HG02885 (cell line): ENCODE measurements around the gene ADPRS.

Experiments
- ATAC-seq: cut with Tn5 transposase; IDR thresholded peaks from one replicate; pipeline ENCODE4 v1.9.1; 2021; ENCODE audit warnings: mild to moderate bottlenecking; ENCODE audit not compliant: unreplicated experiment, poor library complexity

ADPRS gene

GRCh38 chr1:36088577-36089392 is at the start of gene ADPRS:
ADPRS (plus strand) TSS chr1:36088892; CDS start chr1:36088905, 13 bp downstream.
- peak; percentile 82 for ATAC-seq

DNA sequence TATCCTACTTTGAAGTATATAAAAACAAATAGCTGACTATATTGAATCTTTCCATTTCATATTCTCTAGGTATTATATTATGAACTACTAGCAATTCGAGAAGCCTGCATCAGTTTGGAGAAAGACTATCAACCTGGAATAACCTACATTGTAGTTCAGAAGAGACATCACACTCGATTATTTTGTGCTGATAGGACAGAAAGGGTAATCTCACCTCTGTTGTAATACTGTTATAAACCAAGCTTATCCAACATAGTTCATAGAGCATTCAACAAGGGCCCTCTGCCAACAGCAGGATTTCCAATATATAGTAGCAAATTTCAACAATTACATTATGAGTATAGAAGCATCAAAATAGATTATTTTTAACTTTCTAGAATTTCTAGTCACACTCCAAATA is 48.5 kb upstream of the ADPRS start:
- no peak for ATAC-seq

GRCh38 chr1:36051821-36052220 is 36.9 kb upstream of the ADPRS start:
- no peak for ATAC-seq

- no peak for ATAC-seq
These were observed 34.7 kb upstream of the ADPRS start for GRCh38 chr1:36053978-36054377.

DNA sequence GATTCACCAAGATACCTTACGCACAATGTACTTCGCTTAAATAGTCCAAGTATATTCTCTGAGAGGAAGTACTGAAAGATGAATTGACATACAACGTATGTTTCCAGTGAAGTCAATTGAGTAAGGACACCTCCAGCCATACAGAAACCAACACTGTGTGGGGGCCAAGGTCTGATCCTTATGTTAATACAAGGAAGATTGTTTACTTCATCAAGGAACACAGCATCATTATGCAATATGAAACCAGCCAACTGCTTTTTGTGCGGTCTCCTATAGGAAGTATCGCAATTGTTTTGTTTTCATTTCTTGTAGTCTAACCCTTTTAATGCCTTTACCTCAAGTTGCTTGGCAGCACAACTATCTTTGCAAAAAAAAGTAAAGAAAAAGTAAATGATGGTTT is 33.0 kb upstream of the ADPRS start:
- no peak for ATAC-seq

DNA sequence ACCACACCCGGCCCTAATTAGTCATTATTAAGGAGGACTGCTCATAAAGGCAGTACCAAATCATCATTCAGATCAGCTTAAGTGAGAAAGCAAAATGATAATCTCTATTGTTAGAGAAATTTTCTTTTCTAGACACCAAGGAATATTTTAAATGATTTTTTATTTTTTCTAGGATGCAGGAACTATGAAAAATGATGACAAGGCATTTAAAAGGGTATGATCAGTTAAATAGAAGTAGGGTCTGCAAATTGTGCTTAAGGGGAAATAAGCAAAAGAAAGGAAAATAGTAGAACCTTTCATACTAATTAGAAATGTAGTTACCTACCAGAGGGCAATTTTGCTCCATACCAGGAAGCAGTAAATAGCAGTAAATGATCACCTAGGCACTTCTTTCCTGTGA is 26.4 kb upstream of the ADPRS start:
- no peak for ATAC-seq

GRCh38 chr1:36067871-36068270 is 20.8 kb upstream of the ADPRS start:
- no peak for ATAC-seq

DNA sequence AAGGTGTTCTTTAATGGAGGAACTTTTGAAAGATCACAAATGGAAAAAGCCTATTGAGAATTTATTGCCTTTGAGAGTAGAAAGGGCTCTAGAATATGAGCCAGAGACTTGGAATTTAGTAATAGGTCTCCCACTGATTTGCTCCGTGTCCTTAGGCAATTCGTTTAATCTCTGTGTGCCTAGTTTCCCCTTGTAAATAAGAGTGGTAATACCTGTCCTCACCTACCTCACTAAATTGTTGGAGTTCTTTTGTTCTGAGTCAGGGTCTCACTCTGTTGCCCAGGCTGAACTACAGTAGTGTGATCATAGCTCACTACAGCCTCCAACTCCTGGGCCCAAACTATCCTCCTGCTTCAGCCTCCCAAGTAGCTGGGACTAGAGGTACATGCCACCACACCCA is 19.8 kb upstream of the ADPRS start:
- no peak for ATAC-seq

DNA sequence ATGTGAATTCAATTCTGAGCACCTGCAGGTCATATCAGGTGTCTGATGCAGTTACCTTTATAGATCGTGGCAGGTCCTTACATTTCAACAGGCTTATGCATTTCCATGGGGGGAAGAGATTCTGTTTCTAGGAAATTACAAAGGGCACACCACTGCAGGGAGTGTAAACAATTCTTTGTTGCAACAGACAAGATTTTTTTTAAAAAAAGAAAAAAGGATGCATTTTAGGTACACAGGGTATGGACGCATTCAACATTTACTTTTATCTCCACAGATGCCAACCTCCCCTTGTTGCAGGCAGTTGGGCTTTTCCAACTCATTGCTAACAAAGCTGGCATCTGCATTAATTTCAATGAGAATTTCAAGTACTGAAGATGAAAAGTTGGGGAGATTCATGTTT is 18.3 kb upstream of the ADPRS start:
- no peak for ATAC-seq

DNA sequence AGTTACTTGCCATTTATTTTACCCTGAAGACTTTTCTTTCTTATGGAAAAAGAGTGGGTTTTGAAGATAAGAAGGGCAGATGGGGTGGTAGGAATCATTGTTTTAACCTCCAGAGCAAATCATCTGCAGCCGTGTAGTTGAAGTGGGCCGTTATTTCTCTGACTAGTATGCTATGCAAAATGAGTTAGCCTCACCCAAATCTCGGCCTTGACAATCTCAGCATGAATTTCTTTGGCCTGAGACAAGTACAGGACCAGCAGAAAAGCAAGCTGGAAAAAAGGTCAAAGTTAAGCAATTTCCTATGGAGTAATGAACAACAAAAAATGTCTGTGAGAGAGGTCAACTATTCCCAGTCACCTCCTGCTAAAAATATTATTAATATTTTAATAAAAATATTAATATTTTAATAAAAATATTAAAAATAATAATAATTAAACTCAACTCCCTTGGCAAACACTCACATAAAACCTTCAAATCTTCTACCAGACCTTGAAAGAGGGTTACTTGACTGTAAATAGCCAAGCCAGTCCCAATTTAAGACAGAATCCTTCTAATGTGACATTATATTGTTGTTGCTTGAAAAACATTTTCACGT is 11.6 kb upstream of the ADPRS start:
- ATAC-seq: no peak

DNA sequence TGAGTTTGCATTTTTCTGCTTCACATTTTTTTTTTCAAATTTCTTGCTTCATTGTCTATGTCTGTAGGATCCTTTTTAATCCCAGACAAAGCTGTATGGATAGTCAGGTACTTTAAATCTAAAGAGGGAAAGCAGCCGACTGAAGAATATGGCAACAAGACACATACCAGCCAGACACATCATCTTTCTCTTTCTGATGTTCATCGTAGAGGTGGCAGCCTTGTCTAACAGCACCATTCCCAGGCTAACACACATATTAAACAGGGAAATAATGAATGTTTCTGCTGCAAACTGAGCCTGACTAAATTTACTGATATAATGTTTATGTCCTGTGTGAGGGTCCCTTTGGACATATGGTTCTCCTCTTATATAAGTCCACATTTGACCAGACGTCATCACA is 8.5 kb upstream of the ADPRS start:
- ATAC-seq: no peak

- no peak for ATAC-seq
These were observed 7.9 kb upstream of the ADPRS start for GRCh38 chr1:36080801-36081200.

- no peak for ATAC-seq
These were observed 6.7 kb upstream of the ADPRS start for GRCh38 chr1:36081926-36082485.

- no peak for ATAC-seq
These were observed 5.5 kb upstream of the ADPRS start for GRCh38 chr1:36083219-36083618.

DNA sequence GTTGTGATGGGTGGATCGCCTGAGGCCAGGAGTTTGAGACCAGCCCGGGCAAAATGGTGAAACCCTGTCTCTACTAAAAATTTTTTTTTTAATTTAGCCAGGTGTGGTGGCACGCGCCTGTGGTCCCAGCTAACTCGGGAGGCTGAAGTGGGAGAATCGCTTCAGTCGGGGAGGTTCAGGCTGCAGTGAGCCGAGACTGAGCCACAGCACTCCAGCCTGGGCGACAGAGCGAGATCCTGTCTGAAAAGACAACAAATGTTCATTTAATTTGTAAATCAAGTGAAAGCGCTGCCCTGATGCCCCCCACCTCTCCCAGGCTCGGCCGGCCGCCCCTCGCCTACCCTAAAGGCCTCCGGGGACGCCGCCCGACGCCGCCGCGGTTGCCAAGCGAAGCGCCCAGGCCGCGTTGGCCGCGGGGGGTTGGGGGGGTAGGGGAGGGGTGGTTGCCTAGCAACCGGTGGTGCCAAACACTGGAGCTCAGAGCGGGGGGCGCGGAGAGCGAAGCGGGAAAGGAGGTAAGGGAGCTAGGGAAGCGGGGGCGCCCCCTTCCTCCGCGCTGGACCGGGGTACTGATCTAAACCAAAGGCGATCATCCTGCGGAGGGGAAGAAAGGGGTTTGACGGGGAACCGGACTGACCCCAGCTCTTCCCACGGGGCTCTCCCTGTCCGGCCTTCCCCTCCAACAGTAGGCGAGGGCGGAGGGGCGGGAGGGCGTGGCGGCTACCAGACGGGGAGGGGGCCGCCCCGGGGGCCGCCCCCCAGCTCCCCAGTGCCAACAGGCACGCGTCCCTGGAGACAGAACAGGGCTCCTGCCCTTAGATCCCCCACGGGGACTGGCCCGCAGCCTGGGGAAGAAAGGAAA is 4.8 kb upstream of the ADPRS start, which contains the start of gene TEKT2:
TEKT2 (plus strand) TSS at position 460 of the 862 bp plus-strand sequence. CDS start 828 bp downstream, outside the sequence.
- ATAC-seq: no peak

GRCh38 chr1:36084497-36085115 is 4.1 kb upstream of the ADPRS start:
- no peak for ATAC-seq

DNA sequence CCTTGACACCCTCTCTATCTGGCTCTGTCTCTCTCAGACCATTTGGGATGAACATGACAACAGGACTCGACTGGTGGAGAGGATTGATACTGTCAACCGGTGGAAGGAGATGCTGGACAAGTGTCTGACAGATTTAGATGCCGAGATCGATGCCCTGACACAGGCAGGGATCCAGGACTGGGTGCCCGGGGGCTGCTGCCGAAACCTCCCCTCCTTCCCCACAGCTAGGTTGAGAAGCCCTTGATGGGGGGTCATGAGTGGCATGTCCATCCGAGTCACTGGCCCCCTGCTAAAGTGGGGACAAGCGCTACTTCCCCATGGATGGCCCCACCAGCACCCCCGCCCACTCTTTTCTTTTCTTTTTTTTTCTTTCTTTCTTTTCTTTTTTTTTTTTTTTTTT is 3.6 kb upstream of the ADPRS start:
- no peak for ATAC-seq

DNA sequence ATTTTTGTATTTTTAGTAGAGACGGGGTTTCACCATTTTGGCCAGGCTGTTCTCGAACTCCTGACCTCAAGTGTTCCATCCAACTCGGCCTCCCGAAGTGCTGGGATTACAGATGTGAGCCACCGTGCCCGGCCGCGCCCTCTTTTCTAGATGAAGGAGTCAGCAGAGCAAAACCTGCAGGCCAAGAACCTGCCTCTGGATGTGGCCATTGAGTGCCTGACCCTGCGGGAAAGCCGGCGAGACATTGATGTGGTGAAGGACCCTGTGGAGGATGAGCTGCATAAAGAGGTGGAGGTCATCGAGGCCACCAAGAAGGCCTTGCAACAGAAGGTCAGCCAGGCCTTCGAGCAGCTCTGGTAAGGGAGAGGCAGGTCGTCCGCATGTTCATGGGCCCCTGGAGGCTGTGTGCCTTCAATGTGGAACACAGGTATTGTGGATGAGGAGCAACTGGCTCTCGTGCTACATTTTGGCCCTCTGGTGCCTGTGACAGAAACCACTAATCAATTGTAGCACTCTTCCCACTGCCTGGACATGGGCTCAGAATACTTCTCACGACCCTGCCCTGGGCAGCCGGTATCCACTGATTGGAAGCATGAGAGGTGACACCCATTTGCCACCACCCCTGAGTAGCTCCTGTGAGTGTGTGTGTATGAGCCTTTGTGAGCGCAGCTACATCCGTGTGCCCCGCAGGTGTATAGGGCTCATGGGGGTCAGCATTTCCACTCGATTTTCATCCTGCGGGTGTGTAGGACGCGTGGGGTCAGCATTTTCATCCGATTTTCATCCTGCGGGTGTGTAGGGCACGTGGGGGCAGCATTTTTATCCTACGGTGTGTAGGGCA is 2.8 kb upstream of the ADPRS start:
- no peak for ATAC-seq

DNA sequence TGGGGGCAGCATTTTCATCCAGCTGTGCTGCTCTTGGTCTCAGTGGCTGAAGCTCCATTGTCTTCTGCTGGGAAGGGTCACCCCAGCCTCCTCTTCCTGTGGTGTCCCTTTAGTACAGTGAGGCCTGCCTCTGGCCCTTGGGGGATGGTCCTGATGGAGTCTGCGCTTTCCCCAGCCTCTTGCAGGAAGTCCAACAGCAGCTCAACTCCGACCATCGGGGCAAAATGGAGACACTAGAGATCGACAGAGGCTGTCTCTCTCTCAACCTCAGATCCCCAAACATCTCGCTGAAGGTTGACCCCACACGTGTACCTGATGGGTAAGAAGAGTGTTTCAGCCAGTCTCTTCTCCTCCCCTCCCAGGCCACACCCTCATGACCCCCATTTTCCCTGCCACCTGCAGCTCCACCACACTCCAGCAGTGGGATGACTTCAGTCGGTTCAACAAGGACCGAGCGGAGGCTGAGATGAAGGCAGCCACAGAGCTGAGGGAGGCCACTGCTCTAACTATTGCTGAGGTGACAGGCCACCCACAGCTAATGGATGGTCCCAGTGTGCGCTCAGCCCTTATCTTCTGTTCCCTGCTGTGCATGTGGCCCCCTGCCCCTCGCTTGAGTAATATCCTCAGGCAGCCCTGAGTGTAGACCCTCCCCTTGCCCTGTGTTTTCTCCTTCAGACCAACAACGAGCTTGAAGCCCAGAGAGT is 2.0 kb upstream of the ADPRS start:
- no peak for ATAC-seq
